ENCODE results near the gene NEK8. TPM values are rescaled to one million over a fixed set of nuclear protein-coding genes. Genes with fewer than 3 reads are reported as not detected.

NEK8 gene
- total RNA-seq, 2 experiments from 2014 or later = 14.0 to 17.0 TPM

- TF ChIP-seq EZH2phosphoT487 (IDR thresholded peaks at IDR 0.05; ENCODE audit: borderline replicate concordance, low read depth, low read length) (no peak), CTCF (conservative IDR thresholded peaks at IDR 0.05; ENCODE audit: low read length) (no peak)
- peaks cover 9% of the 10 kb centered on the region; the same call in 1 of the 2 replicates for H4K20me1 ChIP-seq (ENCODE audit: insufficient read depth, low read length)
- H3K27ac ChIP-seq (ENCODE audit: low read depth, low read length, poor library complexity, severe bottlenecking) = peak within 1 kb of the TSS; percentile 94
- H2AFZ ChIP-seq (ENCODE audit: low read length) = peak within 1 kb of the TSS; percentile 63; the same call in 1 of the 2 replicates
- no peaks in the 10 kb centered on the region for H3K9me2 ChIP-seq (ENCODE audit: insufficient read depth, low read length)
- no TSS peak for BruUV-seq (replicated peaks)
- POLR2A ChIA-PET = interaction anchor here (0.8 to 4.1 kb wide), 5 partner anchors 15 to 31 kb away, joined by 3 to 56 read pairs (median 6); no protein-coding TSS in a partner anchor
- H3K4me2 ChIP-seq (ENCODE audit: low read length) = peak within 1 kb of the TSS; percentile 96
- peaks cover 76% of the 10 kb centered on the region for H3K4me1 ChIP-seq (ENCODE audit: insufficient read depth, low read length, poor library complexity, severe bottlenecking)
- peaks cover 47% of the 10 kb centered on the region for H3K36me3 ChIP-seq (ENCODE audit: insufficient read depth, low read length)
- H3K4me3 ChIP-seq (ENCODE audit: low read depth, low read length, poor library complexity, severe bottlenecking) = peak within 1 kb of the TSS; percentile 69
- intact Hi-C loops (cut with micrococcal nuclease; ENCODE audit: unreplicated experiment) = loop anchor here (1.0 to 5.0 kb wide), 3 partner anchors 36 to 227 kb away; no protein-coding TSS in a partner anchor
- DNase-seq (ENCODE audit: low spot score) = no peak
- peaks cover 21% of the 10 kb centered on the region for H3K79me2 ChIP-seq (ENCODE audit: insufficient read depth, low read depth, low read length)
- no peaks in the 10 kb centered on the region for H3K9me3 ChIP-seq (ENCODE audit: low read length)
- CTCF ChIA-PET (ENCODE audit: unreplicated experiment) = interaction anchor here (0.5 to 3.5 kb wide), 7 partner anchors 13 to 227 kb away, joined by 3 to 27 read pairs (median 4); no protein-coding TSS in a partner anchor
Observed at GRCh38 chr17:28726226-28726626, 2.4 kb upstream of the NEK8 start, which contains the start of gene TLCD1. Gene TLCD1 (minus strand): TSS chr17:28726233. CDS start chr17:28726097, 136 bp downstream.

GRCh38 chr17:28726627-28727491 lies 1.7 kb upstream of the NEK8 start:
- peaks cover 14% of the 10 kb centered on the region; the same call in 1 of the 2 replicates for H3K79me2 ChIP-seq (ENCODE audit: insufficient read depth, low read depth, low read length)
- BruUV-seq (replicated peaks) = no TSS peak
- ChIA-PET POLR2A (interaction anchor here (0.6 to 4.1 kb wide), 9 partner anchors 14 to 82 kb away, joined by 3 to 56 read pairs (median 6); partner anchors contain the start of gene PROCA1), CTCF (ENCODE audit: unreplicated experiment) (interaction anchor here (0.5 to 3.5 kb wide), 10 partner anchors 12 to 227 kb away, joined by 3 to 27 read pairs (median 4); no protein-coding TSS in a partner anchor)
- H3K4me1 ChIP-seq (ENCODE audit: insufficient read depth, low read length, poor library complexity, severe bottlenecking) = peaks cover 73% of the 10 kb centered on the region
- peak overlapping the region; percentile 94 for H3K27ac ChIP-seq (ENCODE audit: low read depth, low read length, poor library complexity, severe bottlenecking)
- intact Hi-C loops (cut with micrococcal nuclease; ENCODE audit: unreplicated experiment) = loop anchor here (1.0 to 5.0 kb wide), 4 partner anchors 23 to 226 kb away; no protein-coding TSS in a partner anchor
- peak overlapping the region; percentile 96 for H3K4me2 ChIP-seq (ENCODE audit: low read length)
- TF ChIP-seq CTCF (conservative IDR thresholded peaks at IDR 0.05; ENCODE audit: low read length) (peak; percentile 99), EZH2phosphoT487 (IDR thresholded peaks at IDR 0.05; ENCODE audit: borderline replicate concordance, low read depth, low read length) (no peak)
- H3K4me3 ChIP-seq (ENCODE audit: low read depth, low read length, poor library complexity, severe bottlenecking) = peak overlapping the region; percentile 69
- no peaks in the 10 kb centered on the region for H3K9me3 ChIP-seq (ENCODE audit: low read length)
- no peaks in the 10 kb centered on the region for H3K9me2 ChIP-seq (ENCODE audit: insufficient read depth, low read length)
- peaks cover 40% of the 10 kb centered on the region for H3K36me3 ChIP-seq (ENCODE audit: insufficient read depth, low read length)
- H2AFZ ChIP-seq (ENCODE audit: low read length) = peak overlapping the region; percentile 63
- DNase-seq (ENCODE audit: low spot score) = peak; percentile 95
- H4K20me1 ChIP-seq (ENCODE audit: insufficient read depth, low read length) = peaks cover 4% of the 10 kb centered on the region; the same call in 1 of the 2 replicates
